ENCODE results near the gene ZCCHC24.
A peak's percentile ranks its signal among the peaks of the same experiment; 100 is the strongest.

Gene ZCCHC24

DNA sequence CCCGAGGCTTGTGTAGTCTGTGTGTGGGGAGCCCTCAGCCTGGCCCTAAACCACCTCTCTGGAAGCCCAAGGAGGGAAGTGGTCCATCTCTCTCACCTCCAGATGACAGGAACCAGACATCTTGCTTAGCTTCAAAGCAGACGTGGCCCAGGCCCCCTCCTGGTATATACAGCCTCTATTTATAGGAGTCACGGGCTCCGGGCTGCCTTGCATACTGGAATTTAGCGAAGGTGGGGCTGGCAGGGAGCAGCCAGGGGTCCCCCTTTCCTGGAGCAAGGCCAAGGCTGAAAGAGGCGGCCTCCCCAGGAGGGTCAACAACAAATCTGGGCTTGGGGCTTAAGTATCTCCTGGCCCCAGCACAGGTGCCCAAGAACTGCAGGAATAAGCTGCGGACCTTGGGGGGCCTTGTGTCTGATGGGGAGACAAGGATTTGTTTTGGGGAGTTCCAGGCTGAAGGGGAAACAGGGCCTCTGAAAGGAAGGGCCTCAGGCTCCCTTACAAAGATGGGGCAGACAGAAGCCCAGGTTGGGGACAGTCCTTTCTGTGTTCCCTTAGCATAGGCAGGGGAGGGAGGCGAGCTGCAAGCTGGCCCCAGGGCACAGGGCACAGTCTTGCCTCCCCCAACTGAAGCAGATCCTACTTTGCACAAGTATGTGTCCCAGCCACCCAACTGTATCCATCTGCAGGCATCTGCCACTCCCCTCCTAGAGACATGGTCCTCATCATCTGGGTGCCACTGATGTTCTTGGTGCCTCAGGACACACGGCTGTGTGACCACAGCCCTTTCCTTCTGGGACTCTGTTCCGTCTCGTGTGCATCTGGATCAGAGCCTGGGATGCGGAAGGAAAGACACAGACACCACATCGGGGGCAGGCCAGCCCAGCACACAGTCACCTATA, 11.9 kb downstream of the ZCCHC24 start:
- H3K27ac ChIP-seq (ENCODE audit: low read depth in 2 of 2, low read length in 2 of 2): peak overlapping the region in 1 of 2 donors; percentile 43
- H3K36me3 ChIP-seq (ENCODE audit: control insufficient read depth in 2 of 2, insufficient read depth in 2 of 2, low read length in 2 of 2): no peaks in the 10 kb centered on the region
- H3K4me3 ChIP-seq (ENCODE audit: low read length in 2 of 2): no peak overlapping the region
- no peaks in the 10 kb centered on the region for H3K27me3 ChIP-seq (ENCODE audit: control insufficient read depth in 2 of 2, insufficient read depth in 2 of 2, low read length in 2 of 2)
- H3K4me1 ChIP-seq (ENCODE audit: control insufficient read depth in 2 of 2, insufficient read depth in 2 of 2, low read length in 2 of 2): peaks cover 10 to 22% of the 10 kb centered on the region in 2 donors
- no peak overlapping the region for H3K9ac ChIP-seq (ENCODE audit: low read depth in 1 of 2, low read length in 2 of 2)
- H3K9me3 ChIP-seq (ENCODE audit: control insufficient read depth in 2 of 2, low read length in 2 of 2): no peaks in the 10 kb centered on the region

GRCh38 chr10:79431891-79432831, 13.3 kb downstream of the ZCCHC24 start:
- Histone ChIP-seq H3K27me3 (ENCODE audit: control insufficient read depth in 2 of 2, insufficient read depth in 2 of 2, low read length in 2 of 2) (no peaks in the 10 kb centered on the region), H3K27ac (ENCODE audit: low read depth in 2 of 2, low read length in 2 of 2) (peak overlapping the region; percentile 16 to 38), H3K36me3 (ENCODE audit: control insufficient read depth in 2 of 2, insufficient read depth in 2 of 2, low read length in 2 of 2) (no peaks in the 10 kb centered on the region), H3K9ac (ENCODE audit: low read depth in 1 of 2, low read length in 2 of 2) (no peak overlapping the region), H3K9me3 (ENCODE audit: control insufficient read depth in 2 of 2, low read length in 2 of 2) (no peaks in the 10 kb centered on the region), H3K4me1 (ENCODE audit: control insufficient read depth in 2 of 2, insufficient read depth in 2 of 2, low read length in 2 of 2) (peaks cover 5 to 18% of the 10 kb centered on the region in 2 donors), H3K4me3 (ENCODE audit: low read length in 2 of 2) (no peak overlapping the region)

DNA sequence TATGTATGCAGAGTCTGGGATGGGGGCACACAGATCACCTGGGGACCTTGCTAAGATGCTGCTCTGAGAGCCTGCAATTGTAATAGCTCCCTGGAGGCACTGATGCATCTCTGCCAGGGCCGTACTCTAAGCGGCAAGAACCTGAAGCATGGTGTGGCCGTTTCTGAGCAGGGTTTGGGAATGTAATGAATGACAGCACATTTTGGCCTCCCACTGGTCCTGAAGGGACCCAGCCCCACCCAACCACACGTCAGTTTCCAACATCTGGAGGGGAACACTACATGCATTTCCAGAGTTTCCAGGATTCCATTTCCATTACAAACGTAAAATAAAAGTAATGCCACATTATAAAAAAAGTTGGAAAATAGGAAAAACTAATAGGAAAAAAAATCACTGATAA, 14.0 kb downstream of the ZCCHC24 start:
- Histone ChIP-seq H3K9me3 (ENCODE audit: control insufficient read depth in 2 of 2, low read length in 2 of 2) (no peaks in the 10 kb centered on the region), H3K27ac (ENCODE audit: low read depth in 2 of 2, low read length in 2 of 2) (no peak overlapping the region), H3K4me3 (ENCODE audit: low read length in 2 of 2) (no peak overlapping the region), H3K27me3 (ENCODE audit: control insufficient read depth in 2 of 2, insufficient read depth in 2 of 2, low read length in 2 of 2) (no peaks in the 10 kb centered on the region), H3K9ac (ENCODE audit: low read depth in 1 of 2, low read length in 2 of 2) (no peak overlapping the region), H3K4me1 (ENCODE audit: control insufficient read depth in 2 of 2, insufficient read depth in 2 of 2, low read length in 2 of 2) (peaks cover 5 to 18% of the 10 kb centered on the region in 2 donors), H3K36me3 (ENCODE audit: control insufficient read depth in 2 of 2, insufficient read depth in 2 of 2, low read length in 2 of 2) (no peaks in the 10 kb centered on the region)

DNA sequence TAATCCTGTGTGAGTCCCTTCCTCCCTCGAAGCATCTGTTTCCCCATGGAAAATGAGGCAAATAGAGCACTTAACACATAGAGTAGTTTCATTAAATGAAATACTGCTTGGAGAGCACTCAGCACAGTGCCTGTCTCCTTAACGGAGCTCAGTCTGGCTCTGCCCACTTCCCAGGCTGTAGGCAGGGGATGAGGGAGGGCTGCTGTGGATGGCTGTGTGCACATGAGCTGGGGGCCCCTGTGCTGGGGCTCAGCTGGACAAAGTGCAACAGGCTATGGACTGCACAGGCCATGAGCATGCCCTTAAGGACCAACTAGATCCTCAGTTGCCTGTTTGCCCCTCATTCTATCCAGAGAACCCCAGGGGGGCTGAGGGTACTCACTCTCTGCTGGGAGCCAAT, 14.5 kb downstream of the ZCCHC24 start:
- H3K4me1 ChIP-seq (ENCODE audit: control insufficient read depth in 2 of 2, insufficient read depth in 2 of 2, low read length in 2 of 2): peaks cover 5 to 17% of the 10 kb centered on the region in 2 donors
- H3K9me3 ChIP-seq (ENCODE audit: control insufficient read depth in 2 of 2, low read length in 2 of 2): no peaks in the 10 kb centered on the region
- H3K4me3 ChIP-seq (ENCODE audit: low read length in 2 of 2): no peak overlapping the region
- no peaks in the 10 kb centered on the region for H3K36me3 ChIP-seq (ENCODE audit: control insufficient read depth in 2 of 2, insufficient read depth in 2 of 2, low read length in 2 of 2)
- no peak overlapping the region for H3K27ac ChIP-seq (ENCODE audit: low read depth in 2 of 2, low read length in 2 of 2)
- no peak overlapping the region for H3K9ac ChIP-seq (ENCODE audit: low read depth in 1 of 2, low read length in 2 of 2)
- no peaks in the 10 kb centered on the region for H3K27me3 ChIP-seq (ENCODE audit: control insufficient read depth in 2 of 2, insufficient read depth in 2 of 2, low read length in 2 of 2)

- no peaks in the 10 kb centered on the region for H3K27me3 ChIP-seq (ENCODE audit: control insufficient read depth in 2 of 2, insufficient read depth in 2 of 2, low read length in 2 of 2)
- peaks cover 2 to 12% of the 10 kb centered on the region in 2 donors for H3K4me1 ChIP-seq (ENCODE audit: control insufficient read depth in 2 of 2, insufficient read depth in 2 of 2, low read length in 2 of 2)
- no peak overlapping the region for H3K9ac ChIP-seq (ENCODE audit: low read depth in 1 of 2, low read length in 2 of 2)
- H3K4me3 ChIP-seq (ENCODE audit: low read length in 2 of 2): no peak overlapping the region
- no peak overlapping the region for H3K27ac ChIP-seq (ENCODE audit: low read depth in 2 of 2, low read length in 2 of 2)
- H3K36me3 ChIP-seq (ENCODE audit: control insufficient read depth in 2 of 2, insufficient read depth in 2 of 2, low read length in 2 of 2): no peaks in the 10 kb centered on the region
- H3K9me3 ChIP-seq (ENCODE audit: control insufficient read depth in 2 of 2, low read length in 2 of 2): no peaks in the 10 kb centered on the region
Measured at GRCh38 chr10:79430325-79430905, 15.0 kb downstream of the ZCCHC24 start.

GRCh38 chr10:79429751-79430150, 15.7 kb downstream of the ZCCHC24 start:
- Histone ChIP-seq H3K9ac (ENCODE audit: low read depth in 1 of 2, low read length in 2 of 2) (no peak overlapping the region), H3K36me3 (ENCODE audit: control insufficient read depth in 2 of 2, insufficient read depth in 2 of 2, low read length in 2 of 2) (no peaks in the 10 kb centered on the region), H3K27ac (ENCODE audit: low read depth in 2 of 2, low read length in 2 of 2) (no peak overlapping the region), H3K27me3 (ENCODE audit: control insufficient read depth in 2 of 2, insufficient read depth in 2 of 2, low read length in 2 of 2) (no peaks in the 10 kb centered on the region), H3K9me3 (ENCODE audit: control insufficient read depth in 2 of 2, low read length in 2 of 2) (no peaks in the 10 kb centered on the region), H3K4me1 (ENCODE audit: control insufficient read depth in 2 of 2, insufficient read depth in 2 of 2, low read length in 2 of 2) (peaks cover 4 to 13% of the 10 kb centered on the region in 2 donors), H3K4me3 (ENCODE audit: low read length in 2 of 2) (no peak overlapping the region)

DNA sequence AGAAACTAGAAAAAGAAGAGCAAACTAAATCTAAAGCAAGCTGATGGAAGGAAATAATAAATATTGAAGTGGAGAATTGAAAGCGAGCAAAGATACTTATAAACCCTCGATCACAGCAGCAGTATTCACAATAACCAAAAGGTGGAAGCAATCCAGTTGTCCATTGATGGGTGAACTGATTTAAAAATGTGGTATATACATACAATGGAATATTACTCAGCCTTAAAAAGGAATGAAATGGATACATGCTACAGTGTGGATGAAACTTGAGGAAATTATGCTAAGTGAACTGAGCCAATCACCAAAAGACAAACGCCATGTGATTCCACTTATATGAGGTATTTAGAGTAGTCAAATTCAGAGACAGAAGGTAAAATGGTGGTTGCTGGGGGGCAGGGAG, 17.5 kb downstream of the ZCCHC24 start:
- no peaks in the 10 kb centered on the region for H3K27me3 ChIP-seq (ENCODE audit: control insufficient read depth in 2 of 2, insufficient read depth in 2 of 2, low read length in 2 of 2)
- no peaks in the 10 kb centered on the region for H3K9me3 ChIP-seq (ENCODE audit: control insufficient read depth in 2 of 2, low read length in 2 of 2)
- H3K9ac ChIP-seq (ENCODE audit: low read depth in 1 of 2, low read length in 2 of 2): no peak overlapping the region
- no peak overlapping the region for H3K27ac ChIP-seq (ENCODE audit: low read depth in 2 of 2, low read length in 2 of 2)
- H3K4me1 ChIP-seq (ENCODE audit: control insufficient read depth in 2 of 2, insufficient read depth in 2 of 2, low read length in 2 of 2): peaks cover 11 to 12% of the 10 kb centered on the region in 2 donors
- H3K4me3 ChIP-seq (ENCODE audit: low read length in 2 of 2): no peak overlapping the region
- H3K36me3 ChIP-seq (ENCODE audit: control insufficient read depth in 2 of 2, insufficient read depth in 2 of 2, low read length in 2 of 2): no peaks in the 10 kb centered on the region

DNA sequence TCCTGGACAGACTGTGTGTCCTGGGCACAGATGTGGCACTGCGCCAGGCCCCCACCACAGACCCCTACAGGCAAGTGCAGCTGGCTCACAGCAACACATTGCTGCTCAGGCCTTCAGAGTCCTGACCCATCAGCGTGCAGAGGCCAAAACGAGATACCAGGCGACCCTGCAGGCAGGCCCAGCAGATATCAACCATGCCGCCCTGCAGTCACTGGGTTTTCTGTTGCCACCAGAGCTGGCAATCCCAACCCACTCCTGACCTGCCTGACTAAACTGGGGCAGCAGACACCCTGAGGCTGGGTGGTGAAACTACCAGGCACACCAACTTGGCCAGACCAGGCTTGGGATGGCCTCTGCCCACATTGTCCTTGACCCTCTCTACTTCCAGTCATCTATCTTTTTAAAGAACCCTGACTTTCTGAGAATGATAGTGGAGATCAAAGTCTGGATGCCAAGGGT, 20.3 kb downstream of the ZCCHC24 start:
- H3K27ac ChIP-seq (ENCODE audit: low read depth in 2 of 2, low read length in 2 of 2): peak overlapping the region; percentile 25 to 50
- no peak overlapping the region for H3K4me3 ChIP-seq (ENCODE audit: low read length in 2 of 2)
- no peak overlapping the region for H3K9ac ChIP-seq (ENCODE audit: low read depth in 1 of 2, low read length in 2 of 2)
- H3K9me3 ChIP-seq (ENCODE audit: control insufficient read depth in 2 of 2, low read length in 2 of 2): no peaks in the 10 kb centered on the region
- H3K27me3 ChIP-seq (ENCODE audit: control insufficient read depth in 2 of 2, insufficient read depth in 2 of 2, low read length in 2 of 2): no peaks in the 10 kb centered on the region
- H3K4me1 ChIP-seq (ENCODE audit: control insufficient read depth in 2 of 2, insufficient read depth in 2 of 2, low read length in 2 of 2): peaks cover 11 to 15% of the 10 kb centered on the region in 2 donors
- no peaks in the 10 kb centered on the region for H3K36me3 ChIP-seq (ENCODE audit: control insufficient read depth in 2 of 2, insufficient read depth in 2 of 2, low read length in 2 of 2)

DNA sequence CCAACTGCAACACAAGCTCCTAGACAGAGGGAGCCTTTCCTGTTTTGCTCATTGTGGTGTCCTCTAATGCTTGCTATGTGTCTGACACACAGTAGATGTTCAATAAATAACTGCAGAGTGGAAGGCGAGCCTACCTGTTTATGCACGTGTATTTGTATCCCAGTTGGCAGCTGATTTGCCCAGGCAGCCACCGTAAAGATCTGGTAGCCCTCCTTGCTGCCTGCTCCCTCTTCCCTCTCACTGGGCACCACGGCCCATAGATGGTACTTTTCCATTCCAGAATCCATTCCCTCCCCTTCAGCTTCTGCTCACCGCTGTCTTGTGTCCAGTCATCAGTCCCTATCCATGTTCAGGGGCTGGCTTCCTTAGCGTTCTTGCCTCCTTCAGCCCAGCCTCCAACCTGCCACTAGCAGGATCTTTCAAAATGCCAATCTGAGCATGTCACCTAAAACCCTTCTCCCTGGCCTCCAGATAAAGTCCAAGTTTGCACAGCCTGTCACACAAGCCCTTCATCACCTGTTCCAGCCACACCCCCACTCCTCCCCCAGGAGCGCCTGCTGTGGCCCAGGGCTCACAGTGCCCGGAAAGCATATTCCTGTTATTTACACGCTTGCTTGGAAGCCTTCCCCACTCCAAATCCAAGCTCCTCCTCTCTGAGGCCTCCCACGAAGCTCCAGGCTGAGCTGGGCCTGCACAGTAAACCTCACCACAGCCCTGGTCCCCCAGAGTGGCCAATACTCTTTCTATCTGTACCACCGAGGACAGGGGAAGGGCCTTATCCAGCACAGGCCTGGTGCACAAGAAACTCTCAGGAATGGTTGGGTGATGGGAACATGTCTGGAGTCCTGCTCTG, 21.0 kb downstream of the ZCCHC24 start:
- Histone ChIP-seq H3K4me1 (ENCODE audit: control insufficient read depth in 2 of 2, insufficient read depth in 2 of 2, low read length in 2 of 2) (peaks cover 11 to 15% of the 10 kb centered on the region in 2 donors), H3K9ac (ENCODE audit: low read depth in 1 of 2, low read length in 2 of 2) (no peak overlapping the region)

More for the DNA sequence above, 21.0 kb downstream of the ZCCHC24 start:
- Histone ChIP-seq H3K9me3 (ENCODE audit: control insufficient read depth in 2 of 2, low read length in 2 of 2) (no peaks in the 10 kb centered on the region), H3K27me3 (ENCODE audit: control insufficient read depth in 2 of 2, insufficient read depth in 2 of 2, low read length in 2 of 2) (no peaks in the 10 kb centered on the region), H3K36me3 (ENCODE audit: control insufficient read depth in 2 of 2, insufficient read depth in 2 of 2, low read length in 2 of 2) (no peaks in the 10 kb centered on the region), H3K27ac (ENCODE audit: low read depth in 2 of 2, low read length in 2 of 2) (peak overlapping the region; percentile 40 to 50), H3K4me3 (ENCODE audit: low read length in 2 of 2) (no peak overlapping the region)
